Right renal cortex interstitium (tissue), 3 donors: ENCODE measurements around the gene DHRS4L2. TPM values are rescaled to one million over a fixed set of nuclear protein-coding genes. Genes with fewer than 3 reads are reported as not detected.
"Not testable (repeated sequence)": the region's sequence is repeated elsewhere in the genome, so short reads cannot be mapped to it uniquely, and the experiment has no call there.

ENCODE experiments used
- DNase-seq, 3 donors: peaks; one replicate each; pipeline ENCODE4 v3.0.0-alpha.2; 2013; ENCODE audit warnings: low read depth in 3 of 3, low spot score in 2 of 3
- polyA plus RNA-seq, 3 donors: library from polyadenylated mRNA; unstranded; fragments of 120-200 nt; gene quantifications; one replicate each; pipeline ENCODE4 v1.2.1, GENCODE V29; 2013; ENCODE audit not compliant: insufficient read length in 3 of 3

The DHRS4L2 gene
- polyA plus RNA-seq, 3 donors = 30.8 to 43.1 (median 37.2) TPM

GRCh38 chr14:24013654-24014514 is 25.2 kb downstream of the DHRS4L2 start:
- DNase-seq = peak; percentile 34 to 65 (median 52)

- not testable (repeated sequence) for DNase-seq
Observed at GRCh38 chr14:24015745-24016144, 27.0 kb downstream of the DHRS4L2 start.

GRCh38 chr14:24018978-24019377 is 30.2 kb downstream of the DHRS4L2 start:
- not testable (repeated sequence) for DNase-seq

DNA sequence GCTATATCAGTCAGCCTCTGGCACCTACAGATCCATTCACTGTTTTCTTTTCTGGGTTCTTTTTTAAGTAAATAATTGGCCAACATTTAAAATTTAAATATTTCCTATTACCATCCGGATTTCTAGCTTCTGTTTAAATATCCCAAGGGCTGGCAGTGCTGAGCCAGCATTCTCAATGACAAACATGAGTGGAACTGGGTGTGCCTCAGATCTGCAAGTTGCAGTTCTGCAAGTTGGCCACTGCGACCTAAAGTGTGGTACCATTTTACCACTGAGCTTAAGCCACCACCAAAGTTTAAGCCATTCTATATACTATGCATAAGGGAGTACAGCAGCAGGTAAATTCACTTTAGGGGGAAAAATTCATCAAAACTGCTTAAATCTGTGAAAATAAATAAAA is 31.2 kb downstream of the DHRS4L2 start:
- DNase-seq = not testable (repeated sequence)

DNA sequence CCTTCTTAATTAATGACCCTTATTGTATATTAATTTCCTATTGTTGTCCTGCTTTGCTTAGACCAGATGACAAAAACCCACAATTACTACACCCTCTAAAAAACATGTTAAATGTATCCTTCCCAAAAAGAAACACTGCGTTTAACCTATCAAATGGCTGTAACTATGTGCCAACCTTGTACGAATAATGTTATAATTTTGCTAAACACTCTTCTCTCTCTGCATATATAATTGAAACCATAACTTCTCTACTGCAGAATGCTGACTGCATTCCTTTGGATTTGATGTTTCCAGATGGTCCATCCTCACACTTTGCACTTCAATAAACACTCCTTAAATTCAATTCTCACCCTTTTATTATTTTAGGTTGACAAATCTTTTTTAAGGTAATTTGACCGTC is 31.8 kb downstream of the DHRS4L2 start:
- not testable (repeated sequence) for DNase-seq

- not testable (repeated sequence) for DNase-seq
Observed at GRCh38 chr14:24024939-24025418, 36.2 kb downstream of the DHRS4L2 start.

GRCh38 chr14:24029687-24030086 is 41.0 kb downstream of the DHRS4L2 start:
- not testable (repeated sequence) for DNase-seq

DNA sequence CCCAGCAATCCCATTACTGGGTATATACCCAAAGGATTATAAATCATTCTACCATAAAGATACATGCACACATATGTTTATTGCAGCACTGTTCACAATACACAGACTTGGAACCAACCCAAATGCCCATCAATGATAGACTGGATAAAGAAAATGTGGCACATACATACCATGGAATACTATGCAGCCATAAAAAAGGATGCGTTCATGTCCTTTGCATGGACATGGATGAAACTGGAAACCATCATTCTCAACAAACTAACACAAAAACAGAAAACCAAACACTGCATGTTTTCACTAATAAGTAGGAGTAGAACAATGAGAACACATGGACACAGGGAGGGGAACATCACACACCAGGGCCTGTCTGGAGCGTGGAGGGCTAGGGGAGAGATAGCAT is 42.6 kb downstream of the DHRS4L2 start:
- not testable (repeated sequence) for DNase-seq

DNA sequence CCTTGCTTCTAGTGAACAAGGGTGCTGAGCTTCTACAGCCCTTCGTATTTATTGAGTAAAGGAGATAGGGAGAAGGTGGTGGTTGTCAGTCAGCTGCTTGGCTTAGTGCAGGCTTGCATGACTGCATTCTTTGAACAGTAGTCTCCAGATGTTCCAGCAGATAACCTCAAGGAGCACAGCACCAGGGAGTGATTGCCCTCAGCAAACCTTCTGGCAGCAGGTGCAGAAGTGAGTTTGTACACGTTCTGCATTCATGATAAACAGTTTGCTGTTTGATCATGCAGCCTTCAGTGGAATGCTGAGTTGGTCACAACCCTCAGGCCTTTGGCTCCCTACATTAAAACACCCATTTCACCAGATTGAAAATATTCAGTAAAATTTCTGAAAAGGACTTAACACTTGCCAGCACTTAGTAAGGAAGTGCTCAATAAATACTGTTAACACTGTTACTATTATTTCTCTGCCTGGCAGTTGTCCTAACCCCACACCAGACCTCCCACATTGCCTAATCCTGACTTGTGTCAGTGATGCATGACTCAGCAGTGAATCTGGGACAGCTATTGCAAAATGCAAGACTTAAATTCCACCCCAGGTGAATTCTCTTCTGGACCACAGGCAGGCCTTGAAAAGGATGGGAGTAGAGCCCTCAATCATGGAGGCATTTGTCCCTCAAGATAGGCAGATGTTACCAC is 44.1 kb downstream of the DHRS4L2 start:
- no peak for DNase-seq

GRCh38 chr14:24035769-24036168 is 47.0 kb downstream of the DHRS4L2 start:
- DNase-seq = not testable (repeated sequence)

- peak in 1 of 3 donors; percentile 57 for DNase-seq
Observed at GRCh38 chr14:24036169-24036962, 47.6 kb downstream of the DHRS4L2 start.

DNA sequence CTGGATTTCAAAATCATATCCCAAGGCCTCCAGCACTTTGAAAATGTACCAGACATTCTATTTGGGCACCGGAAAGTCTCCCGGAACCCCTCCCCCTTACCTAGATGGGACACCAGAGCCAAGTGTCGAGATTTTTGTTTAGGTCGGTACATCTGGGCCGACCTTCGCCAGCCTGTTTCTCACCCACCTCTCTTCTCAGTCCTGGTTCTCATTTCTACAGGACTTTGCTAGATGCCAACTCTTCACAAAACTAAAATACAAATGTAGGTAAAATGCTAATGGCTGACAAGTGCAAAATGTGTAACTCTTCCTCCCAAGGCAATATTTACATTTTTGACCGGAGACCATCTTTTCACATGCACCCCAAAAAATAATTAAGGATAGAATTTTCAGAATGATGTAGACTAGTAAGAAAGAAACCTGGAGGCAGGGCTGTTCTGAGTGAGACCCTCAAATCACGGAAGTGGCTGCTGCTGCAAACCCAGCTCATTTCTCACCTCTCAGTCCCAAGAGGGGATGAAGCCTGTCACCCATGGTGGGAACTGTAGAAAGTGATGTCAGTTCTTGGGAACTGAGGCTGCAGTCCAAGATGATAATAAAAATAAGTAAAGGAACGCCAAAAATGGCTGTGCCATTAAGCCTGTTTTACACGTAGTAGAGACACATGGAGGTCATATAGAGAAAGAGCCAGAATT is 48.4 kb downstream of the DHRS4L2 start:
- DNase-seq = not testable (repeated sequence)

- no peak for DNase-seq
Observed at GRCh38 chr14:24037658-24038037, 48.9 kb downstream of the DHRS4L2 start.

DNA sequence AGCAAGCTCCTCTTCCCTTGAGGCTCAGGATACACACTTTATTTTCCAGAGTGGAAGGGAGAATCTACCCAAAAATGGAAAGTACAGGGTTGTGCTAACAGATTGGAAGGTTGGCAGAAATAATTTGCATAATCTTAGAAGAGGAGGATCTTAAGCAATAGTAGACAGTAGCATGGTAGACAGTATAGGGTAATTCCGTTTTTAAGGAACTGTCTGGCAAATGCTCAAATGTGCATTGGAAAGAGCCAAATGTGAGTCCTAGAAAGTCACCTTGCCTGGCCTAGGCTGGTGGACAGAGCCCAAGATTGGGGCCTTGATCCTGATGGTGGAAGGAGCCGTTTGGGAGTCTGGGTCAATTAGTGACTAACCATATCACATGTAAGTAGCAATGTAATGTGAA is 50.0 kb downstream of the DHRS4L2 start:
- no peak for DNase-seq

- no peak for DNase-seq
Observed at GRCh38 chr14:24040692-24041091, 52.0 kb downstream of the DHRS4L2 start.

DNA sequence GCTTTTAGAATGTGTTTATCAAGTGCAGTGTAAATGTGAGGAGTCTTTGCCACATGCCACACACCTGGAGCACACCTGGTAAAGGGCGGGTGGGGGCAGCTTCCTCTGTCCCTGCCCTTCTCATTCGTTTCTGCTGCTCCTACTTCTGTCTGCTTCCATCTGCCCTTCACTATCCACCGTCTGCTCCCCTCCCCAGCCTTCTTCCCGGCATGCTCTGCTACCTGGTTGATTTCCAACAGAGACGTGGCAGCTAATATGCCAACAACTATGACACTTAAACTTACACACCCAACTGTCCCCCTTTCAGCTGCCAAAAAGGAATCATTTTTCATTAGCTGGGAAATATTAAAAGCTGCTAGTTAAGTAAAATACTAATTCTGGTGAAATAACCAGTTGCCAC is 54.0 kb downstream of the DHRS4L2 start:
- DNase-seq = no peak

DNA sequence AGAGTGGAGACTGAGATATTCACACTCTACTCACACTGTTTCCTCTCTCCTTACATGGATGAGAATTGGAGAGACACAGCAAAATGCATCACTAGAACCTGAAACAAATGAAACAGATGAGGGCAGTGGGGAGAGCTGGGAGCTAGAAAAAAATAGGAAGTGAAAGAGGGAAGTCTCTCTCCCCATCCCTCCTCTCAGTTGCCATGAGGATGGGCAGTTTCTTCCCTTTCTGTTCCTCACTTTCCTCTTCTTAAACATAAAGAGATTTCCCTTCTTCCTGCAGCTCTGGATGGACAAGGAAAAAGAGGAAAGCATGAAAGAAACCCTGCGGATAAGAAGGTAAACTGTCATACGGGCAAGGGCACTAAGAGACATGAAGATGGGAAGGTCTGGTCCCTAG is 60.3 kb downstream of the DHRS4L2 start:
- not testable (repeated sequence) for DNase-seq

DNA sequence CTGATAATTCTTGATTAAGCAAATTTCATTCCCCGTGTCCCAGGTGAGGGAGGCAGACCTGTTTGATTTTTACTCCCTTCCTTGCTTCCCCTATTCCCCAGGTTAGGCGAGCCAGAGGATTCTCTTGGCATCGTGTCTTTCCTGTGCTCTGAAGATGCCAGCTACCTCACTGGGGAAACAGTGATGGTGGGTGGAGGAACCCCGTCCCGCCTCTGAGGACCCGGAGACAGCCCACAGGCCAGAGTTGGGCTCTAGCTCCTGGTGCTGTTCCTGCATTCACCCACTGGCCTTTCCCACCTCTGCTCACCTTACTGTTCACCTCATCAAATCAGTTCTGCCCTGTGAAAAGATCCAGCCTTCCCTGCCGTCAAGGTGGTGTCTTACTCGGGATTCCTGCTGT is 62.0 kb downstream of the DHRS4L2 start:
- not testable (repeated sequence) for DNase-seq

- DNase-seq = no peak
Observed at GRCh38 chr14:24051176-24051788, 62.6 kb downstream of the DHRS4L2 start.
